Measurements from ENCODE around the gene ARSG. TPM values are rescaled to one million over a fixed set of nuclear protein-coding genes. Genes with fewer than 3 reads are reported as not detected.

ARSG gene
- total and polyA plus RNA-seq, 9 of the 15 experiments (the other 6 are each of a cell fraction or from before 2014, with no cell fraction given), result 1.0 to 5.6 (median 1.8) TPM

DNA sequence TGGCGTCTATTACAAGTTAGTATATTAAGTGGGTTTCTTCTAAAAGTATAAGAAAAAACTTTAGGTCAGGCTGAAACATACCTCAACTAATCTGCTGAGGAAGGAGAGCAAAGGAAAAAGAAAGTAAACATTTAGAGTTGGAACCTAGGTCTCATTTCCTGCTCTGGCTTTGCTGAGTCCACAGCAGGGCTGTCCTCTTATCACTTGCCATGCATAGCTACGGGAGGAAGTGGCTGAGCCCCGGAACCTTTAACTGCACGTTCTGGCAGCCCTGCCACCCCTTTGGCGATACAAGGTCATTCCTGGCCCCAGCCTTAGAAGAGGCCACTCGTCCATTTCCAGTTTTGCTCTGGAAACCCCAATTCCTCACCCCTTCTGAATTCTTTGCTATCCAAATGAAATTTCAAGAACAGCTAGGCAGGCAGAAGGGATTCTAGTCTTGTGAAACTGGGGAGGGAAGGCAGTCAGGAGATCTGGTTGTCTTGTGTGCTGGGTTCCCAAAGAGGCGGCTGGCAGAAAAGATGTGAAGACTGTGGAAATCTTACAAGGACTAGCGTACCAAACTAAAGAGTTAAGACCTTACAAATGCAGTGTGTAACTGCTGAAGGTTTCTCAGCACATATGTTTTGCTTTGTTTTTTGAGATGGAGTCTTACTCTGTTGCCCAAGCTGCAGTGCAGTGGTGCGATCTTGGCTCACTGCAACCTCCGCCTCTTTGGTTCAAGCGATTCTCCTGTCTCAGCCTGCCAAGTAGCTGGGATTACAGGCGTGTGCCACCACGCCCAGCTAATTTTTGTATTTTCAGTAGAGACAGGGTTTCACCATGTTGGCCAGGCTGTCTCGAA is 146.9 kb downstream of the ARSG start (continued):
- peak; percentile 89 for TF ChIP-seq ETV5 (CRISPR knock-in tag; IDR thresholded peaks at IDR 0.05; ENCODE audit: low read depth)
- no peak for TF ChIP-seq XRCC5 (IDR thresholded peaks at IDR 0.05; ENCODE audit: low read depth, low read length)
- TF ChIP-seq PRPF4 (IDR thresholded peaks at IDR 0.05; ENCODE audit: insufficient read depth, low read depth, low read length, poor library complexity, severe bottlenecking), result no peak
- TF ChIP-seq KLF10 (CRISPR knock-in tag; IDR thresholded peaks at IDR 0.05), result no peak
- no peak for TF ChIP-seq FOXP4 (CRISPR knock-in tag; IDR thresholded peaks at IDR 0.05; ENCODE audit: borderline replicate concordance)
- TF ChIP-seq LEF1 (IDR thresholded peaks at IDR 0.05), result peak; percentile 29; the same call in 1 of the 2 replicates
- 0 out of 2 replicates have a peak, but pooled peaks have one; percentile 11 for TF ChIP-seq ELF2 (CRISPR knock-in tag; IDR thresholded peaks at IDR 0.05)
- peak; percentile 82 for TF ChIP-seq MYNN (IDR thresholded peaks at IDR 0.05)
- TF ChIP-seq MYNN (CRISPR knock-in tag; IDR thresholded peaks at IDR 0.05), result no peak
- TF ChIP-seq, protein P1, sequence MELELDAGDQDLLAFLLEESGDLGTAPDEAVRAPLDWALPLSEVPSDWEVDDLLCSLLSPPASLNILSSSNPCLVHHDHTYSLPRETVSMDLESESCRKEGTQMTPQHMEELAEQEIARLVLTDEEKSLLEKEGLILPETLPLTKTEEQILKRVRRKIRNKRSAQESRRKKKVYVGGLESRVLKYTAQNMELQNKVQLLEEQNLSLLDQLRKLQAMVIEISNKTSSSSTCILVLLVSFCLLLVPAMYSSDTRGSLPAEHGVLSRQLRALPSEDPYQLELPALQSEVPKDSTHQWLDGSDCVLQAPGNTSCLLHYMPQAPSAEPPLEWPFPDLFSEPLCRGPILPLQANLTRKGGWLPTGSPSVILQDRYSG (tag; conservative IDR thresholded peaks at IDR 0.05; ENCODE audit: low read depth), result no peak; the same call in 1 of the 2 replicates
- peak; percentile 28; the same call in 1 of the 2 replicates for TF ChIP-seq NFIC (IDR thresholded peaks at IDR 0.05)
- TF ChIP-seq ATF1 (CRISPR knock-in tag; IDR thresholded peaks at IDR 0.05), result no peak
- TF ChIP-seq ATF1 (tag; IDR thresholded peaks at IDR 0.05), result no peak; the same call in none of the 2 replicates
- TF ChIP-seq GATAD2A (IDR thresholded peaks at IDR 0.05), result peak; percentile 79; the same call in 1 of the 2 replicates
- no peak for TF ChIP-seq U2AF1 (optimal IDR thresholded peaks at IDR 0.05; ENCODE audit: low read depth, low read length)
- TF ChIP-seq SP1 (CRISPR knock-in tag; IDR thresholded peaks at IDR 0.05), result no peak
- TF ChIP-seq CTCFL (IDR thresholded peaks at IDR 0.05; ENCODE audit: borderline replicate concordance, insufficient read depth, low read depth, low read length, poor library complexity, severe bottlenecking), result no peak
- TF ChIP-seq CUX1 (CRISPR knock-in tag; IDR thresholded peaks at IDR 0.05), result no peak; the same call in 1 of the 2 replicates
